BJ (cell line): ENCODE data around the gene ALDH16A1. TPM values are rescaled to one million over a fixed set of nuclear protein-coding genes. Genes with fewer than 3 reads are reported as not detected.

ENCODE experiments used
- CTCF ChIA-PET: fragments of 350-600 bp; formaldehyde crosslinking; extraction: SDS; loops from one replicate; lab custom pipeline; 2021; ENCODE audit warnings: antibody characterized with exemption, inconsistent platforms; lab: Yijun Ruan, JAX
- POLR2A ChIA-PET: fragments of 300-600 bp; sonication (Branson Sonifier 250); formaldehyde crosslinking; extraction: SDS; loops from one replicate; lab custom pipeline; 2021; ENCODE audit warnings: antibody characterized with exemption; lab: Charles Lee
- DNase-seq: peaks from one replicate; pipeline ENCODE4 v3.0.0-alpha.2; 2011; ENCODE audit warnings: low read depth
- H3K27me3 ChIP-seq: 2 replicates; pipeline ENCODE4 v1.6.0; 2011; ENCODE audit warnings: low read length; ENCODE audit not compliant: control insufficient read depth, insufficient read depth
- H3K36me3 ChIP-seq: 2 replicates; pipeline ENCODE4 v1.5.1; 2011; ENCODE audit warnings: low read length; ENCODE audit not compliant: control insufficient read depth, insufficient read depth
- H3K4me3 ChIP-seq: 2 replicates; pipeline ENCODE4 v1.5.1; 2011; ENCODE audit warnings: low read depth, mild to moderate bottlenecking, control low read depth, low read length
- polyA plus RNA-seq: library from polyadenylated mRNA; depleted of rRNA; stranded (reverse); fragments of >200 nt; gene quantifications from 2 replicates; pipeline ENCODE4 v1.2.3, GENCODE V29; 2011
- TF ChIP-seq, protein P1 (sequence below): IDR thresholded peaks from 2 replicates; pipeline ENCODE4 v1.5.1; 2011; ENCODE audit warnings: low read depth, mild to moderate bottlenecking, control low read depth, inconsistent platforms, low read length, moderate library complexity; ENCODE audit not compliant: insufficient read depth

Gene ALDH16A1
- polyA plus RNA-seq, 1 experiment: 15.0 TPM

DNA sequence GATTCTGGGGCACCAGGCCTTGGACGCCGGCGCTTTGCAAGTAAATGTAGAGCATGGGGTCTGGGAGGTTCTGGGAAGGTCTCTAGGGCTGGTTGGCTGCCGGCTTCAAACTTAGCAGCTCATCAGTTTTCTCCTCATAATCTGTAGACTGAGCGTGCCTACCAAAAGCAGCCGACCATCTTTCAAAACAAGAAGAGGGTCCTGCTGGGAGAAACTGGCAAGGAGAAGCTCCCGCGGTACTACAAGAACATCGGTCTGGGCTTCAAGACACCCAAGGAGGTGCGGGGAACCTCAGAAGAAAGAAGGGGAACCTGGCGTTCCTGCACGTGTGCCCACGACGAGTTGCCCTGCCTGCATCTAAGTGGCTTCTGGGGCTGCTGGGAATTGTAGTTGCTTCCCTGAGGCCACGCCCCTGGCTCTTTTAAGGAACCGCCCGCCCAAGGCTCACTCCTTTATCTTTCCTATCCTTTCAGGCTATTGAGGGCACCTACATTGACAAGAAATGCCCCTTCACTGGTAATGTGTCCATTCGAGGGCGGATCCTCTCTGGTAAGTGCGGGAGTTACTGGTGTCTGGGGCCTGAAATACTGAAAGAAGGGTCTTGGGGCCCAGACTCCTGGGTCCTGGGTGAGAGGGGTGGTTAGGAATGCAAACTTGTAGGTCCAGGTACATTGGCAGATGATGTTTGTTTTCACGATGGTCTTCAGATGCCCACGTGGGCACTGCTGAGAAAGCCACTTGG lies 44.2 kb downstream of the ALDH16A1 start:
- ChIA-PET POLR2A (no interaction called here), CTCF (interaction anchor here (1.7 kb wide), 1 partner anchor 73 kb away, joined by 6 read pairs; no protein-coding TSS in a partner anchor)
- Histone ChIP-seq H3K36me3 (peaks cover 24% of the 10 kb centered on the region), H3K27me3 (no peaks in the 10 kb centered on the region), H3K4me3 (peak overlapping the region; percentile 67)
- TF ChIP-seq, protein P1, sequence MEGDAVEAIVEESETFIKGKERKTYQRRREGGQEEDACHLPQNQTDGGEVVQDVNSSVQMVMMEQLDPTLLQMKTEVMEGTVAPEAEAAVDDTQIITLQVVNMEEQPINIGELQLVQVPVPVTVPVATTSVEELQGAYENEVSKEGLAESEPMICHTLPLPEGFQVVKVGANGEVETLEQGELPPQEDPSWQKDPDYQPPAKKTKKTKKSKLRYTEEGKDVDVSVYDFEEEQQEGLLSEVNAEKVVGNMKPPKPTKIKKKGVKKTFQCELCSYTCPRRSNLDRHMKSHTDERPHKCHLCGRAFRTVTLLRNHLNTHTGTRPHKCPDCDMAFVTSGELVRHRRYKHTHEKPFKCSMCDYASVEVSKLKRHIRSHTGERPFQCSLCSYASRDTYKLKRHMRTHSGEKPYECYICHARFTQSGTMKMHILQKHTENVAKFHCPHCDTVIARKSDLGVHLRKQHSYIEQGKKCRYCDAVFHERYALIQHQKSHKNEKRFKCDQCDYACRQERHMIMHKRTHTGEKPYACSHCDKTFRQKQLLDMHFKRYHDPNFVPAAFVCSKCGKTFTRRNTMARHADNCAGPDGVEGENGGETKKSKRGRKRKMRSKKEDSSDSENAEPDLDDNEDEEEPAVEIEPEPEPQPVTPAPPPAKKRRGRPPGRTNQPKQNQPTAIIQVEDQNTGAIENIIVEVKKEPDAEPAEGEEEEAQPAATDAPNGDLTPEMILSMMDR: no peak
- DNase-seq: no peak

DNA sequence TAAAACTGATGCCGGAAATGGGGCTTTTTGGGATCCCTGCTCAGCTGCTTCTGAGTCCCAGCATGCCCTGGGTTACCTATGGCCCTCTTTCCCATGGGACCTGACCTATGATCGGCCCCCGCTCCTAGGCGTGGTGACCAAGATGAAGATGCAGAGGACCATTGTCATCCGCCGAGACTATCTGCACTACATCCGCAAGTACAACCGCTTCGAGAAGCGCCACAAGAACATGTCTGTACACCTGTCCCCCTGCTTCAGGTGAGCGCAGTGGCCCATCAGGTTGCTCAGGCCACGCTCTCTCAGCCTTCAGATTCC lies 44.7 kb downstream of the ALDH16A1 start:
- Histone ChIP-seq H3K4me3 (peak overlapping the region; percentile 67; the same call in 1 of the 2 replicates), H3K27me3 (no peaks in the 10 kb centered on the region), H3K36me3 (peaks cover 22% of the 10 kb centered on the region)
- DNase-seq: no peak
- ChIA-PET POLR2A (no interaction called here), CTCF (interaction anchor here (1.9 kb wide), 1 partner anchor 179 kb away, joined by 4 read pairs; no protein-coding TSS in a partner anchor)
- TF ChIP-seq, protein P1: no peak

DNA sequence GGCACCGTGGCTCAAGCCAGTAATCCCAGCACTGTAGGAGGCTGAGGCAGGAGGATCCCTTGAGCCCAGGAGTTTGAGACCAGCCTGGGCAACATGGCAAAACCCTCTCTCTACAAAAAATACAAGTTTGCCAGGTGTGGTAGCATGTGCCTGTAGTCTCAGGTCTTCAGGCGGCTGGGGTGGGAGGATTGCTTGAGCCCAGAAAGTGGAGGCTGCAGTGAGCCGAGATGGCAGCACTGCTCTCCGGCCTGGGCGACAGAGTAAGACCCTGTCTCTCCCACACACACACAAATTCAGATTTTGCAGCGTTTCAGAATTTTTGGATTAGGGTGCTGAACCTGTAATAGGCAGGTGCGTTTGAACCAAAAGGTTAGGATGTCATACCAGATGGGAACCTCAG lies 45.5 kb downstream of the ALDH16A1 start:
- H3K4me3 ChIP-seq: no peak overlapping the region
- DNase-seq: no peak
- CTCF ChIA-PET: interaction anchor here (1.9 kb wide), 1 partner anchor 178 kb away, joined by 4 read pairs; no protein-coding TSS in a partner anchor
- no peaks in the 10 kb centered on the region for H3K27me3 ChIP-seq
- POLR2A ChIA-PET: no interaction called here
- TF ChIP-seq, protein P1: no peak
- peaks cover 19% of the 10 kb centered on the region for H3K36me3 ChIP-seq

DNA sequence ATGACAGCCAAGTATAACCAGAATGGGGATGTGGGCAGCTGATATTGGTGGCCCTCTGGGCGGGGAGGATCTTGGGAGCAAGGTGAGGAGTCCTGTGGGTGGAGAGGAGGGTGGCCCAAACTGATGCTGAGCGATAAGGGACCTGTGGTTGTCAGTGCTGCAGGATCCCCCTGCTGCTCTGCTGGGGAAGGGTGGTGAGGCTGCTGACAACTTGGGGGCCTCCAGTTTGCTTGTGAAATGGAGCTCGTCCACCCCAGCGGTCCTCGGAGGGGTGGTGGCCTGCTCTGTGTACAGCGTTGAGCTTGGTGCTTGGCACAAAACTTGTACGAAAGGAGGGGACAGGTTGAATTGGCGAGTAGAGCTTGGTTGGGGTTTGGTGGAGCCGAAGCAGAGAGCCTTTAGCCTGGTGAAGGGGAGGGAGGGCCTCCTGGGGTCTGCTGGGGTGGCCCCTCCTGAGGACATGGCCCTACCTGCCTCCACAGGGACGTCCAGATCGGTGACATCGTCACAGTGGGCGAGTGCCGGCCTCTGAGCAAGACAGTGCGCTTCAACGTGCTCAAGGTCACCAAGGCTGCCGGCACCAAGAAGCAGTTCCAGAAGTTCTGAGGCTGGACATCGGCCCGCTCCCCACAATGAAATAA lies 46.1 kb downstream of the ALDH16A1 start:
- no peak for DNase-seq
- TF ChIP-seq, protein P1: no peak
- no peaks in the 10 kb centered on the region for H3K27me3 ChIP-seq
- peaks cover 19% of the 10 kb centered on the region for H3K36me3 ChIP-seq
- CTCF ChIA-PET: interaction anchor here (0.8 to 1.9 kb wide), 4 partner anchors 12 to 177 kb away, joined by 3 to 4 read pairs (median 4); no protein-coding TSS in a partner anchor
- POLR2A ChIA-PET: no interaction called here
- no peak overlapping the region for H3K4me3 ChIP-seq
